ENCODE data around the gene SYT9.

Gene SYT9

GRCh38 chr11:7451952-7452494 is 200.3 kb downstream of the SYT9 start:
- Histone ChIP-seq H3K27me3 (ENCODE audit: low read depth) (no peaks in the 10 kb centered on the region), H3K4me1 (peaks cover 8% of the 10 kb centered on the region), H3K36me3 (replicated peaks) (no peaks in the 10 kb centered on the region), H3K9me3 (no peaks in the 10 kb centered on the region), H3K4me3 (no peak overlapping the region)
- DNase-seq (ENCODE audit: low spot score in 2 of 2), result no peak
- in situ Hi-C loops (cut with MboI; ENCODE audit: low sequenced_read_pairs), result no loop called here

GRCh38 chr11:7454854-7455253 is 203.2 kb downstream of the SYT9 start:
- H3K4me1 ChIP-seq, result peaks cover 8% of the 10 kb centered on the region
- H3K9me3 ChIP-seq, result no peaks in the 10 kb centered on the region
- in situ Hi-C loops (cut with MboI; ENCODE audit: low sequenced_read_pairs), result no loop called here
- no peaks in the 10 kb centered on the region for H3K36me3 ChIP-seq (replicated peaks)
- H3K4me3 ChIP-seq, result no peak overlapping the region
- no peaks in the 10 kb centered on the region for H3K27me3 ChIP-seq (ENCODE audit: low read depth)
- no peak for DNase-seq (ENCODE audit: low spot score in 2 of 2)

GRCh38 chr11:7457211-7457610 is 205.5 kb downstream of the SYT9 start:
- no peaks in the 10 kb centered on the region for H3K27me3 ChIP-seq (ENCODE audit: low read depth)
- H3K36me3 ChIP-seq (replicated peaks), result no peaks in the 10 kb centered on the region
- no peaks in the 10 kb centered on the region for H3K9me3 ChIP-seq
- no peaks in the 10 kb centered on the region for H3K4me1 ChIP-seq
- in situ Hi-C loops (cut with MboI; ENCODE audit: low sequenced_read_pairs), result no loop called here
- no peak overlapping the region for H3K4me3 ChIP-seq
- DNase-seq (ENCODE audit: low spot score in 2 of 2), result no peak

- no peaks in the 10 kb centered on the region for H3K27me3 ChIP-seq (ENCODE audit: low read depth)
- no peaks in the 10 kb centered on the region for H3K36me3 ChIP-seq (replicated peaks)
- no peak for DNase-seq (ENCODE audit: low spot score in 2 of 2)
- H3K4me1 ChIP-seq, result no peaks in the 10 kb centered on the region
- in situ Hi-C loops (cut with MboI; ENCODE audit: low sequenced_read_pairs), result no loop called here
- no peaks in the 10 kb centered on the region for H3K9me3 ChIP-seq
- H3K4me3 ChIP-seq, result no peak overlapping the region
Measured at GRCh38 chr11:7462706-7463105, 211.0 kb downstream of the SYT9 start.

- H3K9me3 ChIP-seq, result no peaks in the 10 kb centered on the region
- no peaks in the 10 kb centered on the region for H3K4me1 ChIP-seq
- H3K36me3 ChIP-seq (replicated peaks), result no peaks in the 10 kb centered on the region
- no peak for DNase-seq (ENCODE audit: low spot score in 2 of 2)
- no peaks in the 10 kb centered on the region for H3K27me3 ChIP-seq (ENCODE audit: low read depth)
- H3K4me3 ChIP-seq, result no peak overlapping the region
- in situ Hi-C loops (cut with MboI; ENCODE audit: low sequenced_read_pairs), result no loop called here
Measured at GRCh38 chr11:7467652-7468051, 215.9 kb downstream of the SYT9 start.

- Histone ChIP-seq H3K36me3 (replicated peaks) (no peaks in the 10 kb centered on the region), H3K27me3 (ENCODE audit: low read depth) (no peaks in the 10 kb centered on the region), H3K4me3 (no peak overlapping the region), H3K4me1 (no peaks in the 10 kb centered on the region), H3K9me3 (no peaks in the 10 kb centered on the region)
- no peak for DNase-seq (ENCODE audit: low spot score in 2 of 2)
- in situ Hi-C loops (cut with MboI; ENCODE audit: low sequenced_read_pairs), result no loop called here
Measured at GRCh38 chr11:7469351-7469865, 217.7 kb downstream of the SYT9 start.

- H3K4me1 ChIP-seq, result no peaks in the 10 kb centered on the region
- H3K36me3 ChIP-seq (replicated peaks), result no peaks in the 10 kb centered on the region
- H3K27me3 ChIP-seq (ENCODE audit: low read depth), result no peaks in the 10 kb centered on the region
- H3K4me3 ChIP-seq, result no peak overlapping the region
- DNase-seq (ENCODE audit: low spot score in 2 of 2), result no peak
- in situ Hi-C loops (cut with MboI; ENCODE audit: low sequenced_read_pairs), result no loop called here
- no peaks in the 10 kb centered on the region for H3K9me3 ChIP-seq
Measured at GRCh38 chr11:7471071-7471470, 219.4 kb downstream of the SYT9 start.

- no peaks in the 10 kb centered on the region for H3K9me3 ChIP-seq
Measured at GRCh38 chr11:7473717-7474116, 222.0 kb downstream of the SYT9 start.

GRCh38 chr11:7480113-7480512 is 228.4 kb downstream of the SYT9 start:
- in situ Hi-C loops (cut with MboI; ENCODE audit: low sequenced_read_pairs), result no loop called here
- Histone ChIP-seq H3K9me3 (no peaks in the 10 kb centered on the region), H3K4me3 (no peak overlapping the region), H3K36me3 (replicated peaks) (no peaks in the 10 kb centered on the region), H3K4me1 (no peaks in the 10 kb centered on the region), H3K27me3 (ENCODE audit: low read depth) (no peaks in the 10 kb centered on the region)
- DNase-seq (ENCODE audit: low spot score in 2 of 2), result no peak

More at GRCh38 chr11:7473717-7474116, 222.0 kb downstream of the SYT9 start:
- Histone ChIP-seq H3K27me3 (ENCODE audit: low read depth) (no peaks in the 10 kb centered on the region), H3K4me3 (no peak overlapping the region), H3K36me3 (replicated peaks) (no peaks in the 10 kb centered on the region), H3K4me1 (no peaks in the 10 kb centered on the region)
- in situ Hi-C loops (cut with MboI; ENCODE audit: low sequenced_read_pairs), result no loop called here
- no peak for DNase-seq (ENCODE audit: low spot score in 2 of 2)

- H3K27me3 ChIP-seq (ENCODE audit: low read depth), result no peaks in the 10 kb centered on the region
- H3K9me3 ChIP-seq, result no peaks in the 10 kb centered on the region
- H3K36me3 ChIP-seq (replicated peaks), result no peaks in the 10 kb centered on the region
- peaks cover 6% of the 10 kb centered on the region; the same call in 1 of the 2 replicates for H3K4me1 ChIP-seq
- H3K4me3 ChIP-seq, result no peak overlapping the region
- DNase-seq (ENCODE audit: low spot score in 2 of 2), result no peak
- in situ Hi-C loops (cut with MboI; ENCODE audit: low sequenced_read_pairs), result no loop called here
Measured at GRCh38 chr11:7484131-7484530, 232.4 kb downstream of the SYT9 start.

- in situ Hi-C loops (cut with MboI; ENCODE audit: low sequenced_read_pairs), result no loop called here
- Histone ChIP-seq H3K4me3 (no peak overlapping the region), H3K4me1 (peaks cover 6% of the 10 kb centered on the region; the same call in 1 of the 2 replicates), H3K36me3 (replicated peaks) (no peaks in the 10 kb centered on the region), H3K9me3 (no peaks in the 10 kb centered on the region), H3K27me3 (ENCODE audit: low read depth) (no peaks in the 10 kb centered on the region)
- no peak for DNase-seq (ENCODE audit: low spot score in 2 of 2)
Measured at GRCh38 chr11:7484645-7485044, 232.9 kb downstream of the SYT9 start.

- Histone ChIP-seq H3K36me3 (replicated peaks) (no peaks in the 10 kb centered on the region), H3K27me3 (ENCODE audit: low read depth) (no peaks in the 10 kb centered on the region), H3K4me3 (no peak within 1 kb of the TSS), H3K4me1 (peaks cover 10% of the 10 kb centered on the region), H3K9me3 (no peaks in the 10 kb centered on the region)
- in situ Hi-C loops (cut with MboI; ENCODE audit: low sequenced_read_pairs), result no loop called here
- DNase-seq (ENCODE audit: low spot score in 2 of 2), result no peak
Measured at GRCh38 chr11:7485186-7486097, 233.7 kb downstream of the SYT9 start, which contains the start of gene OLFML1. TSS of gene OLFML1 (plus strand) at chr11:7485506. CDS start at chr11:7485876, 370 bp downstream.

- H3K4me3 ChIP-seq, result no peak overlapping the region
- H3K4me1 ChIP-seq, result peaks cover 15% of the 10 kb centered on the region
- in situ Hi-C loops (cut with MboI; ENCODE audit: low sequenced_read_pairs), result no loop called here
- H3K36me3 ChIP-seq (replicated peaks), result no peaks in the 10 kb centered on the region
- no peaks in the 10 kb centered on the region for H3K9me3 ChIP-seq
- DNase-seq (ENCODE audit: low spot score in 2 of 2), result no peak
- no peaks in the 10 kb centered on the region for H3K27me3 ChIP-seq (ENCODE audit: low read depth)
Measured at GRCh38 chr11:7486098-7486780, 234.5 kb downstream of the SYT9 start.

GRCh38 chr11:7486781-7487140 is 235.1 kb downstream of the SYT9 start:
- Histone ChIP-seq H3K4me1 (peaks cover 20% of the 10 kb centered on the region), H3K27me3 (ENCODE audit: low read depth) (no peaks in the 10 kb centered on the region), H3K9me3 (no peaks in the 10 kb centered on the region), H3K36me3 (replicated peaks) (no peaks in the 10 kb centered on the region), H3K4me3 (no peak overlapping the region)
- DNase-seq (ENCODE audit: low spot score in 2 of 2), result no peak
- in situ Hi-C loops (cut with MboI; ENCODE audit: low sequenced_read_pairs), result no loop called here
